Keratinocyte (primary cell): ENCODE measurements around the gene AIFM3. TPM values are rescaled to one million over a fixed set of nuclear protein-coding genes. Genes with fewer than 3 reads are reported as not detected.

Experiments
- DNase-seq: peaks from one replicate; pipeline ENCODE4 v3.0.0-alpha.2; 2011; ENCODE audit warnings: low read depth, missing footprints, low spot score
- FAIRE-seq: peaks from 2 replicates; lab custom pipeline; 2011; peaks lifted over from hg19 to GRCh38; lab: Jason Lieb, UNC
- H2AFZ ChIP-seq: 2 replicates; pipeline ENCODE4 v1.6.0; 2012; ENCODE audit warnings: low read length, control low read depth, inconsistent platforms; ENCODE audit not compliant: control insufficient read depth
- H3K27ac ChIP-seq: 2 replicates; pipeline ENCODE4 v1.5.1; 2011; ENCODE audit warnings: low read length; ENCODE audit not compliant: control insufficient read depth, insufficient read depth
- H3K27me3 ChIP-seq: 3 replicates; pipeline ENCODE4 v1.6.0; 2011; ENCODE audit warnings: low read length; ENCODE audit not compliant: control insufficient read depth, insufficient read depth; ENCODE audit errors: extremely low read depth
- H3K36me3 ChIP-seq, 2 experiments: 2 replicates in 1 of 2; 3 replicates in 1 of 2; pipeline ENCODE4 v1.5.1; 2011; ENCODE audit warnings: low read length in 2 of 2, mild to moderate bottlenecking in 1 of 2; ENCODE audit not compliant: control insufficient read depth in 2 of 2, insufficient read depth in 2 of 2; ENCODE audit errors: extremely low read depth in 1 of 2
- H3K4me1 ChIP-seq: 3 replicates; pipeline ENCODE4 v1.5.1; 2011; ENCODE audit warnings: low read length; ENCODE audit not compliant: control insufficient read depth, insufficient read depth; ENCODE audit errors: extremely low read depth
- H3K4me2 ChIP-seq: 3 replicates; pipeline ENCODE4 v1.6.0; 2011; ENCODE audit warnings: low read depth, low read length; ENCODE audit not compliant: control insufficient read depth, insufficient read depth; ENCODE audit errors: extremely low read depth
- H3K4me3 ChIP-seq, 3 experiments: fragments of 200-600 bp in 1 of 3; sonication (generic) in 1 of 3; 2 replicates in 2 of 3; 3 replicates in 1 of 3; pipeline ENCODE4 v1.5.1; 2011 to 2016; ENCODE audit warnings: low read length in 3 of 3, mild to moderate bottlenecking in 3 of 3, control low read depth in 2 of 3, inconsistent platforms in 1 of 3, low read depth in 1 of 3, mixed read lengths in 1 of 3, mixed run types in 1 of 3, moderate library complexity in 1 of 3; ENCODE audit not compliant: control insufficient read depth in 2 of 3, insufficient read depth in 2 of 3; ENCODE audit errors: extremely low read depth in 1 of 3
- H3K79me2 ChIP-seq: 2 replicates; pipeline ENCODE4 v1.6.0; 2012; ENCODE audit warnings: low read length; ENCODE audit not compliant: control insufficient read depth, insufficient read depth
- H3K9ac ChIP-seq: 3 replicates; pipeline ENCODE4 v1.6.0; 2011; ENCODE audit warnings: low read length; ENCODE audit not compliant: control insufficient read depth, insufficient read depth; ENCODE audit errors: extremely low read depth
- H3K9me1 ChIP-seq: 3 replicates; pipeline ENCODE4 v1.6.0; 2011; ENCODE audit warnings: low read length; ENCODE audit not compliant: control insufficient read depth, insufficient read depth; ENCODE audit errors: extremely low read depth
- H3K9me3 ChIP-seq: 2 replicates; pipeline ENCODE4 v1.5.1; 2012; ENCODE audit warnings: low read depth, low read length; ENCODE audit not compliant: control insufficient read depth
- H4K20me1 ChIP-seq: 3 replicates; pipeline ENCODE4 v1.6.0; 2011; ENCODE audit warnings: low read length; ENCODE audit not compliant: control insufficient read depth, insufficient read depth; ENCODE audit errors: extremely low read depth
- CTCF ChIP-seq, 3 experiments: IDR thresholded peaks in 1 of 3; conservative IDR thresholded peaks in 1 of 3; optimal IDR thresholded peaks in 1 of 3; 2 replicates in 2 of 3; 3 replicates in 1 of 3; pipeline versions ENCODE3 to v1.5.1; 2011; ENCODE audit warnings: low read length in 3 of 3, mild to moderate bottlenecking in 3 of 3, moderate library complexity in 2 of 3, control low read depth in 1 of 3, inconsistent platforms in 1 of 3; ENCODE audit not compliant: insufficient read depth in 2 of 3; ENCODE audit errors: extremely low read depth in 1 of 3
- EZH2 ChIP-seq: IDR thresholded peaks from one replicate; pipeline ENCODE4 v1.6.1; 2012; ENCODE audit warnings: inconsistent platforms, mild to moderate bottlenecking, low read length, moderate library complexity
- dilution Hi-C: fragments of 300-500 bp; cut with MboI; formaldehyde crosslinking; loops from one replicate; pipeline ENCODE4 v1.7.0; 2020; ENCODE audit warnings: low sequenced_read_pairs; ENCODE audit not compliant: extremely low pct_ligation_motif_present
- polyA plus RNA-seq, 5 experiments: library from polyadenylated mRNA; depleted of rRNA in 3 of 5; stranded (reverse) in 3 of 5; stranded (forward) in 1 of 5; unstranded in 1 of 5; fragments of >200 nt; gene quantifications; 1 replicate in 1 of 5; 2 replicates in 3 of 5; 3 replicates in 1 of 5; pipeline versions ENCODE4 v1.2.1 to v1.2.3, GENCODE V29; 2011 to 2012; ENCODE audit warnings: missing spikeins in 2 of 5, low read depth in 1 of 5, low replicate concordance in 1 of 5

AIFM3 gene
- polyA plus RNA-seq, 1 donor (not counting 4 experiments of a cell fraction or from before 2014, with no cell fraction given) = 0.59 TPM

- peak overlapping the region; percentile 91 for H3K4me2 ChIP-seq
- peak overlapping the region; percentile 83 for H2AFZ ChIP-seq
- H3K4me3 ChIP-seq = peak overlapping the region; percentile 52 to 67 (median 61)
- H3K27me3 ChIP-seq = no peaks in the 10 kb centered on the region
- H4K20me1 ChIP-seq = no peaks in the 10 kb centered on the region
- dilution Hi-C loops = no loop called here
- H3K9me1 ChIP-seq = no peaks in the 10 kb centered on the region
- H3K9me3 ChIP-seq = no peaks in the 10 kb centered on the region
- H3K36me3 ChIP-seq = no peaks in the 10 kb centered on the region
- H3K27ac ChIP-seq = peak overlapping the region; percentile 49
- H3K4me1 ChIP-seq = peaks cover 23% of the 10 kb centered on the region
- FAIRE-seq (peak; percentile 13), DNase-seq (no peak)
- TF ChIP-seq EZH2 (no peak), CTCF (optimal IDR thresholded peaks at IDR 0.05 in 1 of 3, IDR thresholded peaks at IDR 0.05 in 1 of 3, conservative IDR thresholded peaks at IDR 0.05 in 1 of 3; ENCODE audit: extremely low read depth in 1 of 3, insufficient read depth in 2 of 3, low read length in 3 of 3) (no peak)
- peak overlapping the region; percentile 61 for H3K9ac ChIP-seq
- no peaks in the 10 kb centered on the region for H3K79me2 ChIP-seq
Observed at GRCh38 chr22:21014202-21014725, 47.2 kb downstream of the AIFM3 start.

GRCh38 chr22:21014726-21015465 lies 47.8 kb downstream of the AIFM3 start, which contains the start of gene P2RX6:
P2RX6 (plus strand) TSS chr22:21015165; CDS start chr22:21015175, 10 bp downstream.
- Histone ChIP-seq H3K4me2 (peak within 1 kb of the TSS; percentile 91), H3K4me3 (peak within 1 kb of the TSS; percentile 52 to 67 (median 61)), H3K9me1 (no peaks in the 10 kb centered on the region), H3K27me3 (no peaks in the 10 kb centered on the region), H3K4me1 (peaks cover 23% of the 10 kb centered on the region), H3K36me3 (no peaks in the 10 kb centered on the region), H3K27ac (peak within 1 kb of the TSS; percentile 49), H2AFZ (peak within 1 kb of the TSS; percentile 83), H3K9me3 (no peaks in the 10 kb centered on the region), H3K9ac (peak within 1 kb of the TSS; percentile 61), H3K79me2 (no peaks in the 10 kb centered on the region), H4K20me1 (no peaks in the 10 kb centered on the region)
- FAIRE-seq = peak; percentile 91
- dilution Hi-C loops = no loop called here
- DNase-seq = no peak
- TF ChIP-seq EZH2 (no peak), CTCF (optimal IDR thresholded peaks at IDR 0.05 in 1 of 3, IDR thresholded peaks at IDR 0.05 in 1 of 3, conservative IDR thresholded peaks at IDR 0.05 in 1 of 3; ENCODE audit: extremely low read depth in 1 of 3, insufficient read depth in 2 of 3, low read length in 3 of 3) (no peak)
